GM18873 (cell line): ENCODE results near the gene SIDT2.
"Not testable (repeated sequence)": the region's sequence is repeated elsewhere in the genome, so short reads cannot be mapped to it uniquely, and the experiment has no call there.

Source experiments
- ATAC-seq: cut with Tn5 transposase; IDR thresholded peaks from one replicate; pipeline ENCODE4 v1.9.1; 2021; ENCODE audit warnings: mild to moderate bottlenecking, moderate library complexity, moderate number of reproducible peaks; ENCODE audit not compliant: unreplicated experiment, low FRiP score

Gene SIDT2

GRCh38 chr11:117201658-117202305 lies 23.2 kb downstream of the SIDT2 start:
- no peak for ATAC-seq

- no peak for ATAC-seq
Measured at GRCh38 chr11:117202386-117203068, 24.0 kb downstream of the SIDT2 start.

- no peak for ATAC-seq
Measured at GRCh38 chr11:117203069-117203407, 24.5 kb downstream of the SIDT2 start.

- no peak for ATAC-seq
Measured at GRCh38 chr11:117204283-117205080, 25.9 kb downstream of the SIDT2 start.

GRCh38 chr11:117205211-117205818 lies 26.8 kb downstream of the SIDT2 start:
- ATAC-seq, result no peak

- not testable (repeated sequence) for ATAC-seq
Measured at GRCh38 chr11:117206111-117206510, 27.6 kb downstream of the SIDT2 start.

GRCh38 chr11:117206859-117207258 lies 28.3 kb downstream of the SIDT2 start:
- not testable (repeated sequence) for ATAC-seq

GRCh38 chr11:117207481-117207880 lies 28.9 kb downstream of the SIDT2 start:
- ATAC-seq, result not testable (repeated sequence)

- not testable (repeated sequence) for ATAC-seq
Measured at GRCh38 chr11:117208710-117209109, 30.2 kb downstream of the SIDT2 start.

- not testable (repeated sequence) for ATAC-seq
Measured at GRCh38 chr11:117209351-117210125, 31.0 kb downstream of the SIDT2 start.

GRCh38 chr11:117210620-117211019 lies 32.1 kb downstream of the SIDT2 start:
- ATAC-seq, result no peak

GRCh38 chr11:117212697-117213355 lies 34.3 kb downstream of the SIDT2 start:
- ATAC-seq, result no peak

GRCh38 chr11:117214404-117215110 lies 36.0 kb downstream of the SIDT2 start:
- ATAC-seq, result no peak

- no peak for ATAC-seq
Measured at GRCh38 chr11:117217141-117218084, 38.9 kb downstream of the SIDT2 start.

- ATAC-seq, result no peak
Measured at GRCh38 chr11:117218133-117218915, 39.8 kb downstream of the SIDT2 start.

GRCh38 chr11:117219001-117219400 lies 40.5 kb downstream of the SIDT2 start:
- ATAC-seq, result no peak

GRCh38 chr11:117219455-117219854 lies 40.9 kb downstream of the SIDT2 start:
- ATAC-seq, result no peak
